ENCODE results near the gene DSCAML1. TPM values are rescaled to one million over a fixed set of nuclear protein-coding genes. Genes with fewer than 3 reads are reported as not detected.

Gene DSCAML1
- total RNA-seq, 2 experiments from 2014 or later: 0.42 to 1.4 TPM

- H3K36me3 Mint-ChIP-seq: no peaks in the 10 kb centered on the region
- peaks cover 3% of the 10 kb centered on the region for H3K4me1 Mint-ChIP-seq
- ATAC-seq: no peak
- no peak for DNase-seq
- H3K9me3 Mint-ChIP-seq (ENCODE audit: low read depth): no peaks in the 10 kb centered on the region
- H3K27ac Mint-ChIP-seq: no peak overlapping the region
- H3K4me3 Mint-ChIP-seq: no peak overlapping the region
- CTCF ChIA-PET: no interaction called here
- no peaks in the 10 kb centered on the region for H3K27me3 Mint-ChIP-seq
These were observed 286.4 kb downstream of the DSCAML1 start for GRCh38 chr11:117510646-117511045.

DNA sequence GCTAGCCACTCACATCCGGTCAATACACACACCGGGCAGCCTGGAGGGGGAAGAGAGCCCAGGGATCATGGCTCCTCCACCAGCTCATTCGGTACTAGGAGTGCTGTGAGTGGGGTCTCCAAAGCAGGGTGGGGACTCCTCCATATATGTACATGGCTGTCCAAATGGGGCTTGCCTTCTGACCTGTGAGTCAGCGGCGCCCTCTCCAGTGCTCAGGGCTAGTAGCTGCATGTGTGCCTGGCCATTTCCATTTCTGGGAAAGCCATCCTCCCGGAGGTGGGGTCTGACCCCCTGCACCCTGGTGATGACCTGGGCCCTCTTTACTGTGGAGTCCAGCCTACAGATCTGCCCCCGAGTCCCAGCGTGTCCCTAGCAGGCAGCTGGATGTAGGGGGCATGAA, 287.5 kb downstream of the DSCAML1 start:
- no peaks in the 10 kb centered on the region for H3K27me3 Mint-ChIP-seq
- peaks cover 3% of the 10 kb centered on the region for H3K4me1 Mint-ChIP-seq
- ATAC-seq (no peak), DNase-seq (no peak)
- H3K36me3 Mint-ChIP-seq: no peaks in the 10 kb centered on the region
- CTCF ChIA-PET: no interaction called here
- no peak overlapping the region for H3K4me3 Mint-ChIP-seq
- H3K27ac Mint-ChIP-seq: no peak overlapping the region
- no peaks in the 10 kb centered on the region for H3K9me3 Mint-ChIP-seq (ENCODE audit: low read depth)

GRCh38 chr11:117506971-117507370, 290.0 kb downstream of the DSCAML1 start:
- DNase-seq (no peak), ATAC-seq (no peak)
- Mint-ChIP-seq H3K9me3 (ENCODE audit: low read depth) (no peaks in the 10 kb centered on the region), H3K36me3 (no peaks in the 10 kb centered on the region), H3K4me3 (no peak overlapping the region), H3K27me3 (no peaks in the 10 kb centered on the region), H3K4me1 (peaks cover 3% of the 10 kb centered on the region), H3K27ac (no peak overlapping the region)
- CTCF ChIA-PET: interaction anchor here (0.9 to 1.1 kb wide), 2 partner anchors 81 to 114 kb away, joined by 3 read pairs; no protein-coding TSS in a partner anchor

GRCh38 chr11:117505285-117505970, 291.6 kb downstream of the DSCAML1 start:
- no peaks in the 10 kb centered on the region for H3K9me3 Mint-ChIP-seq (ENCODE audit: low read depth)
- no peaks in the 10 kb centered on the region for H3K36me3 Mint-ChIP-seq
- no peak overlapping the region for H3K27ac Mint-ChIP-seq
- H3K4me3 Mint-ChIP-seq: no peak overlapping the region
- no peak for ATAC-seq
- H3K27me3 Mint-ChIP-seq: no peaks in the 10 kb centered on the region
- CTCF ChIA-PET: no interaction called here
- DNase-seq: no peak
- peaks cover 3% of the 10 kb centered on the region for H3K4me1 Mint-ChIP-seq

- no peak overlapping the region for H3K27ac Mint-ChIP-seq
- H3K4me3 Mint-ChIP-seq: no peak overlapping the region
- peaks cover 3% of the 10 kb centered on the region for H3K4me1 Mint-ChIP-seq
- no peak for ATAC-seq
- no peaks in the 10 kb centered on the region for H3K36me3 Mint-ChIP-seq
- CTCF ChIA-PET: no interaction called here
- no peak for DNase-seq
- no peaks in the 10 kb centered on the region for H3K27me3 Mint-ChIP-seq
- H3K9me3 Mint-ChIP-seq (ENCODE audit: low read depth): no peaks in the 10 kb centered on the region
These were observed 294.3 kb downstream of the DSCAML1 start for GRCh38 chr11:117502779-117503100.

- Mint-ChIP-seq H3K36me3 (no peaks in the 10 kb centered on the region), H3K4me3 (no peak overlapping the region), H3K27me3 (no peaks in the 10 kb centered on the region), H3K4me1 (peaks cover 3% of the 10 kb centered on the region), H3K9me3 (ENCODE audit: low read depth) (no peaks in the 10 kb centered on the region), H3K27ac (no peak overlapping the region)
- no peak for ATAC-seq
- DNase-seq: no peak
- CTCF ChIA-PET: no interaction called here
These were observed 294.8 kb downstream of the DSCAML1 start for GRCh38 chr11:117502015-117502778.

GRCh38 chr11:117501237-117501898, 295.6 kb downstream of the DSCAML1 start:
- Mint-ChIP-seq H3K27ac (no peak overlapping the region), H3K36me3 (no peaks in the 10 kb centered on the region), H3K4me1 (peaks cover 3% of the 10 kb centered on the region), H3K4me3 (no peak overlapping the region), H3K27me3 (no peaks in the 10 kb centered on the region), H3K9me3 (ENCODE audit: low read depth) (no peaks in the 10 kb centered on the region)
- no peak for ATAC-seq
- CTCF ChIA-PET: no interaction called here
- DNase-seq: no peak

- Mint-ChIP-seq H3K27ac (no peak overlapping the region), H3K36me3 (no peaks in the 10 kb centered on the region), H3K4me1 (no peaks in the 10 kb centered on the region), H3K4me3 (no peak overlapping the region), H3K9me3 (ENCODE audit: low read depth) (no peaks in the 10 kb centered on the region), H3K27me3 (peaks cover 6% of the 10 kb centered on the region)
- CTCF ChIA-PET: no interaction called here
- no peak for ATAC-seq
- DNase-seq: no peak
These were observed 298.2 kb downstream of the DSCAML1 start for GRCh38 chr11:117498791-117499190.

DNA sequence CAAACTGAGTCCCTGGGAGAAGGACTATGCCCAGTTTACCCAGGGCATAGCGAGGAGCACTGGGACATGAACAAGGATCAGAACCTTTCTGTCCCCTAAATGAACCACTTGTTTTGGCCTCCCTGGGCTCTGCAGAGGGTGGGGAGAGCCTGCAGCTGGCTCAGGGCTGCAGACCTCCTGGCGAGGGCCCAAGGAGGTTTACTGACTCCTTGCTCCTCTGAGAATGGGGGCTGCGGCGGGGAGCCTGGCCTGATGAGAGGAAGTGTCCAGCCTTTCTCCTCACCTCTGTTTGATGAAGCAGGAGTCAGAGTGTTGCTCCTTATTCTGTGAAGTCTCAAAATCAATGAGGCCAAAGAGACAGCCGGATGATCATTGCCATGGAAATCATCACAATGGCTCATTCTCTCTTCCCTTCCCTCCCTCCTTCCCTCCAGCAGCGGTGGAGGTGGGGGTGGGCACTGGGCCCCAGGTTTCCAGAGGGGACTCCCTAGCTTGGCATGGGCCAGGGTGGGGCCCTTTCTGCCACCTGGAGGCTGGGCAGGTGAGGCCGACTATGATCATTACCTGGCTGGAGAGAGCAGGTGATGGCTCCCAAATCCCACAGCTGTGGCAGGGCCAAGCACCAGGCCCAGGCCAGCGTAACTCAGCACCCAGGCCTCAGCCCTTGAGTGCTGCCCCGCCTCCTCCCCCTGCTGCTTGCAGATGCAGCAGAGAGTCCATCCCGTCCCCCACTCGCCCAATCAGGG, 299.6 kb downstream of the DSCAML1 start:
- no peak for DNase-seq
- Mint-ChIP-seq H3K36me3 (no peaks in the 10 kb centered on the region), H3K9me3 (ENCODE audit: low read depth) (no peaks in the 10 kb centered on the region), H3K27ac (no peak overlapping the region), H3K4me3 (no peak overlapping the region), H3K4me1 (no peaks in the 10 kb centered on the region), H3K27me3 (peaks cover 6% of the 10 kb centered on the region)
- CTCF ChIA-PET: no interaction called here
- ATAC-seq: no peak

GRCh38 chr11:117495357-117495756, 301.7 kb downstream of the DSCAML1 start:
- CTCF ChIA-PET: no interaction called here
- DNase-seq (no peak), ATAC-seq (no peak)
- H3K36me3 Mint-ChIP-seq: no peaks in the 10 kb centered on the region
- H3K27ac Mint-ChIP-seq: no peak overlapping the region
- H3K27me3 Mint-ChIP-seq: peaks cover 13% of the 10 kb centered on the region
- H3K4me3 Mint-ChIP-seq: no peak overlapping the region
- H3K9me3 Mint-ChIP-seq (ENCODE audit: low read depth): no peaks in the 10 kb centered on the region
- H3K4me1 Mint-ChIP-seq: no peaks in the 10 kb centered on the region

- H3K27me3 Mint-ChIP-seq: peaks cover 22% of the 10 kb centered on the region
- H3K4me3 Mint-ChIP-seq: no peak overlapping the region
- no peak overlapping the region for H3K27ac Mint-ChIP-seq
- H3K9me3 Mint-ChIP-seq (ENCODE audit: low read depth): no peaks in the 10 kb centered on the region
- CTCF ChIA-PET: no interaction called here
- no peaks in the 10 kb centered on the region for H3K36me3 Mint-ChIP-seq
- H3K4me1 Mint-ChIP-seq: no peaks in the 10 kb centered on the region
- ATAC-seq (no peak), DNase-seq (no peak)
These were observed 304.3 kb downstream of the DSCAML1 start for GRCh38 chr11:117492578-117493251.

DNA sequence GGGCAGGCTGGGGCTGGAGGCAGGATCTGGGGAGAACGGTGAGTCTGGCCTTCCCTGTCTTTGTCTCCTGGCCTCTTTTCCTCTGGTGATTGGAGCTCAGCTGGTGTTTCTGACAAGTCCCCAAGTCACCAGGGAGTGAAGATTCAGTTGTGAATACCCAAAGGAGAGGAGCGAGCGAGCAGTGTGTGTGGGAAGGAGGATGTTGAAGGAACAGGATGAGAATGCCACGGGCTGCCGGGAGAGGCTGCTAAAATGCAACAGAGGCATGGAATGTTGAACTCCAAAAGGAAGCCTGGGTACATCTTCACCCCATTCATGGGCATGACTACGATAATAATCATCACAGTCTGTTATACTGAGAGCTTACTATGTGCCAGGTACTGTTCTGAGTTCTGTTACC, 306.1 kb downstream of the DSCAML1 start:
- CTCF ChIA-PET: interaction anchor here (1.6 kb wide), 1 partner anchor 65 kb away, joined by 5 read pairs; no protein-coding TSS in a partner anchor
- Mint-ChIP-seq H3K4me3 (no peak overlapping the region), H3K4me1 (no peaks in the 10 kb centered on the region), H3K36me3 (no peaks in the 10 kb centered on the region), H3K27ac (no peak overlapping the region), H3K9me3 (ENCODE audit: low read depth) (no peaks in the 10 kb centered on the region), H3K27me3 (peaks cover 22% of the 10 kb centered on the region)
- no peak for ATAC-seq
- DNase-seq: no peak
